ENCODE measurements around the gene RAD50. TPM values are rescaled to one million over a fixed set of nuclear protein-coding genes. Genes with fewer than 3 reads are reported as not detected.

RAD50 gene
- polyA plus RNA-seq, 4 donors = 44.8 to 52.0 (median 48.5) TPM

DNA sequence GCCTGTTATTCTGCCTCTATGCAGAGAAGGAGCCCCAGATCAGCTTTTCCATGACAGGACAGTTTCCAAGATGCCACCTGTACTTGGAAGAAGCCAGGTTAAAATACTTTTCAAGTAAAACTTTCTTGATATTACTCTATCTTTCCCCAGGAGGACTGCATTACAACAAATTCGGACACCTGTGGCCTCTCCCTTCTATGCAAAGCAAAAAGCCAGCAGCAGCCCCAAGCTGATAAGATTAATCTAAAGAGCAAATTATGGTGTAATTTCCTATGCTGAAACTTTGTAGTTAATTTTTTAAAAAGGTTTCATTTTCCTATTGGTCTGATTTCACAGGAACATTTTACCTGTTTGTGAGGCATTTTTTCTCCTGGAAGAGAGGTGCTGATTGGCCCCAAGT is 116.7 kb downstream of the RAD50 start:
- no peak for DNase-seq (ENCODE audit: low read depth in 4 of 4, low spot score in 3 of 4)

DNA sequence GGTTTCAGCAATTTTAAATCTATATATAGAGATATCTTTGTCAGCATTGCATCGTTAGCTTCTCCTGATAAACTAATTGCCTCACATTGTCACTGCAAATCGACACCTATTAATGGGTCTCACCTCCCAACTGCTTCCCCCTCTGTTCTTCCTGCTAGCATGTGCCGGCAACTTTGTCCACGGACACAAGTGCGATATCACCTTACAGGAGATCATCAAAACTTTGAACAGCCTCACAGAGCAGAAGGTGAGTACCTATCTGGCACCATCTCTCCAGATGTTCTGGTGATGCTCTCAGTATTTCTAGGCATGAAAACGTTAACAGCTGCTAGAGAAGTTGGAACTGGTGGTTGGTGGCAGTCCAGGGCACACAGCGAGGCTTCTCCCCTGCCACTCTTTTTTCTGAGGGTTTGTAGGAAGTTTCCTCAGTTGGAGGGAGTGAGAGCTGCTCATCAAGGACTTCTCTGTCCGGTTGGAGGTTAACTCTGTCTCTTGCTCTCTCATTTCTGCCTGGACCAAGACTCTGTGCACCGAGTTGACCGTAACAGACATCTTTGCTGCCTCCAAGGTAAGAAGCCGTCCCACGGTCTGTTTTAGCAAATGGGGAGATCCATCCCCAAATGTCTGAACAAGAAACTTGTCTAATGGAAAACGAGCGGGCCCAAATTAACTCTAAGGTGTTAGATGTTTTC is 117.3 kb downstream of the RAD50 start, which contains the start of gene IL4:
Gene IL4, plus strand, starts transcription at position 51 of the 692 bp plus-strand sequence. Its CDS starts 62 bp downstream, at position 113.
- no peak for DNase-seq (ENCODE audit: low read depth in 4 of 4, low spot score in 3 of 4)

DNA sequence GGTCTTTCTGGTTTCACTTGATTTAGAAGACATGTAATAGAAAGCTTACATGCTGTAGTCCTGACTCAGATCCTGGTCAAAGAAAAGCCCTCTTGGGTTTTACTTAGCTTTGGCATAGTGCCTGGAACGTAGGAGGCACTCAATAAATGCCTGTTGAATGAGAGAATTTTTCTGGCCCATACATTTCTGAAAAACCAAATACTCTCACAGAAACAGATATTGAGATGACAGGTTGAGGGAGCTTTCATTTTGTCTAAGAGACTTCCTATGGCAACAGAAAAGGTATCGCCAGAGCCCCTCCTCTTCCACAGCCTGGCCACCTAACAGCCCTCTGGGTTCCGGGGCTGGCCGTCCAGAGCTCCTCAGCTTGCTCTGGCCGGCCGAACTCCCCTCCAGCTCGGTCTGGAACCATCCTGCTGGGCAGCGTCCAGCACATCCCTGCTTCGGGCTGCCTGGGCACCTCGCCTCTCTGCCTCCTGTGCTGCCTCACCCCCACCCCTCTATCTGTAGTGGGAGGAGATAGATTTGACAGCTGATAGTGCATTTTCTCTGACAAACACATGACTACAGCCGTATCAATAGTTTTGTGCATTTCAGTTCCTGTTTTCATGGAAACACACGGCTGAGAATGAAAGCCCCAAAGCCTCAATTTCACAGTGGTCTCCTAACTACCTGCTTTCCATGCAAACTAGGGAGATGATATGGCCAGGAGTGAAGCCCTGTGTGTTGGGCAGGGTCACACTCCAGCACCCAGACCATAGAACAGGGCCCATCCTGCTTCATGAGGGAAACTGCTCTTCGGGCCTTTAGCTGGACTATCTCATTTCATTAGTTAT is 118.1 kb downstream of the RAD50 start:
- no peak for DNase-seq (ENCODE audit: low read depth in 4 of 4, low spot score in 3 of 4)

- no peak for DNase-seq (ENCODE audit: low read depth in 4 of 4, low spot score in 3 of 4)
These were observed 119.3 kb downstream of the RAD50 start for GRCh38 chr5:132675936-132676689.

GRCh38 chr5:132677191-132677590 is 120.4 kb downstream of the RAD50 start:
- no peak for DNase-seq (ENCODE audit: low read depth in 4 of 4, low spot score in 3 of 4)

DNA sequence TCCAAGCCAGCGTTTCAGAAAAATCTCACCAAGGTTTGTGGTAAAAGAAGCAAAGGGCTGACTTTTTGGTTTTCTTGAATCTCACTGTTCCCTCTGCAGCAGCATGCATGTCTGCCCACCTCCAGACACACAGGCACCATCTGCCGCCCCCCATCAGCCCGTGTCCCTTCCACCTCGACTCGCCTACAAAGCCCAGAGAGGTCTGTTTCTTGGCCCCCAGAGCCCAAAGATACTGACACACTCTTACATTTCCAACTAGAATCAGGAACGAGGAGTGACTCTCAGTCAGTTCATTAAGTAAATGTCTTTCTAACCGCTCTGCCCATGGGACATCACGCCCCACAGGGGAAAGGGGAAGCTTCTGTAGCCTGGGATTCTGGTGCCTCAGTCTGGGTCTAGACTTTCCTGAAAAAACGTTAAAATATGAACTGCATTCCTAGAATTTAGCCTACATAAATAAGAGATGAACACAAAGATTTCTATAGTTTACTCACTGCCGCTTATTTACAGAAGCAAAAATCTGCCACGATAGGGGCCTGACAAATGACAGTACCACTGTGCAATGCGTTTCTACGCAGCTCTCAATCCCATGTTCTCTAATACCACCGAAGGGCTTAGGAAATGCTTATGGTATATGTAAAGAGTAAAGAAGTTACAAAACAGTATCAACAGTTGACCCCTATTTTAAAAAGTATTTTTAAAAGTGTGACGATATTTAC is 121.1 kb downstream of the RAD50 start:
- no peak for DNase-seq (ENCODE audit: low read depth in 4 of 4, low spot score in 3 of 4)

GRCh38 chr5:132678735-132679134 is 122.0 kb downstream of the RAD50 start:
- DNase-seq (ENCODE audit: low read depth in 4 of 4, low spot score in 3 of 4) = no peak

DNA sequence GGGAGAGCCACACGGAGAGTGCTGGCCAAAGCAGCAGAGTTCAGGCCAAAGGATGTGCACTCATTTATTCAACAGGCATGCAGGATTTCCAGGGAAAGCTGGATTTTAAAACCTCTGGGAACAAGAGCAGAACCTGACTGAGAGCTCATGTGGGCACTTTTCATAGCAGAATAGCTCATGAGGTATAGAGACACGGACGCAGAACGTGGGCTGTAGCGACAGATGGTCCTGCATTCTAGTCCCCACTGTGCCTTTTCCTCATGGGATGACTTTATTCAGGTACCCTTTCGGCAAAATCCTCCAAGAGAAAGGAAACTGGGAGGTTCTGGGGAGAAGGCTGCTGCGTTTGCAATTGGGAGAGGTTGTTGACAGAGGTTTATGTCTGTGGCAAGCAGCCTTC is 122.4 kb downstream of the RAD50 start:
- no peak for DNase-seq (ENCODE audit: low read depth in 4 of 4, low spot score in 3 of 4)

DNA sequence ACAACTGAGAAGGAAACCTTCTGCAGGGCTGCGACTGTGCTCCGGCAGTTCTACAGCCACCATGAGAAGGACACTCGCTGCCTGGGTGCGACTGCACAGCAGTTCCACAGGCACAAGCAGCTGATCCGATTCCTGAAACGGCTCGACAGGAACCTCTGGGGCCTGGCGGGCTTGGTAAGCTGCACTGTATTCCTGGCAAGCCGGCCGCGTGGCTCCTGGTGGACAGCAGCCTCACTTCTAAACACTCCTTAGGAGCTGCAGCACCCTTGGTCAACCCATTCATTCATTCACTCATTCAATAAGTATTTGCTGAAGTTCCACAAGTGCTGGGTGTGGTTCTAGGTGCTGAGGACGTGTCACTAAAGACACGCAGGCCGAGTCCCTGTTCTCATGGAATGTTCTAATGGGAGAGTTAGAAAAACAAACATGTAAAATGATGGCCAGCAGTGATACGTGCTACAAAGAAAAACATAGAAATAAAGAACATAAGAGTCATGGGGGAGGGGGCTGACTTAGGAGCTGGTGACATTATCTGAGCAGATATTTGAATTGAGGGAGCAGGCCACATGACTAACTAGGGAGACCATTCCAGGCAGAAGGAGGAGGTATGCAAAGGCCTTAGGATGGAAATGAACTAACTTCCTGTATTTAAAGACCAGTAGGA is 123.1 kb downstream of the RAD50 start:
- no peak for DNase-seq (ENCODE audit: low read depth in 4 of 4, low spot score in 3 of 4)

DNA sequence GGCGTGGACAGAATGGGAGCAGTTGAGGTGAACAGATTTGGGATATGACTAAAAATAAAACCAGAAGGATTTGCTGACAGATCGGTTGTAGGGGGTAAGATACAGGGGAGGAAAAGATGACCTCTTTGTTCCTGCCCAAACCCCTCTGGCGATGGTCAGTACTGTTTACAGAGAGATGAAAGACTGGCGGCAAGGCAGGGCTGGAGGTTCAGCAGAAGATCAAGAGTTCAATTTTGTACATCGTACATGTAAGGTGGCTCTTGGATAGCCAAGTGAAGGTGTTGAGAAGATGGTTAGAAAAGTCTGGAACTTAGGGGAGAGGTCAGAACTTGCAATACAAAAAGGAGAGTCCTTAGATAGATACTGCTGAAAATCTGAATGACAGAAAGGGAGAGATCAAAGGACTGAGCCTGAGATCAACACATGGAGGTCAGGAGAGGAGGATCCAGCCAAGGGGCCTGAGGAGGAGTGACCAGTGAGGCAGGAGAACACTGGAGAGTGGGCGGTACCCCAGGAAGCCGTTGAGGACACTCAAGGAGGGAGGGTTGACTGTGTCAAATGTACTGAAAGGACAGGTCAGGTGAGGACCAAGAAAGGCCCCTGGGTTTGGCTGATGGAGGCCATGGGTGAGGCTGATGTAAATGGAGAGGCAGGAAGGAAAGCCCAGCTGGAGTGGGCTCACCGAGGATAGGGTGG is 124.2 kb downstream of the RAD50 start:
- DNase-seq (ENCODE audit: low read depth in 4 of 4, low spot score in 3 of 4) = no peak

DNA sequence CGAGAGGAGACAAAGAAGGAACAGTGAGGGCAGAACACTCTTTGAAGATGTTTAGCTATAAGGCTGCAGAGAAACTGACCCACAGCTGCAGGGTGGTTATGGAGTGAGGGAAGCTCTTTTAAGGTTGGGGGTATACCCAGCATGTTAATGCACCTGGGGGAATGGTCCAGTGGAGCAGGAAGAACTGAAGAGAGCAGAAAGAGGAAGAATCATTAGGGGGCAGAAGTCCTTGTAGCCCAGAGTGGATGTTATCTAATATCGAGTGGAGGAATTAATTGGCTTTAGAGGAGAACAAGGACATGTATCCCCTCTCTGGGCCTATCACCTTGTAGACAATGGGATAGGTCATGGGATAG is 124.7 kb downstream of the RAD50 start:
- DNase-seq (ENCODE audit: low read depth in 4 of 4, low spot score in 3 of 4) = no peak

- DNase-seq (ENCODE audit: low read depth in 4 of 4, low spot score in 3 of 4) = no peak
These were observed 125.2 kb downstream of the RAD50 start for GRCh38 chr5:132681983-132682382.

DNA sequence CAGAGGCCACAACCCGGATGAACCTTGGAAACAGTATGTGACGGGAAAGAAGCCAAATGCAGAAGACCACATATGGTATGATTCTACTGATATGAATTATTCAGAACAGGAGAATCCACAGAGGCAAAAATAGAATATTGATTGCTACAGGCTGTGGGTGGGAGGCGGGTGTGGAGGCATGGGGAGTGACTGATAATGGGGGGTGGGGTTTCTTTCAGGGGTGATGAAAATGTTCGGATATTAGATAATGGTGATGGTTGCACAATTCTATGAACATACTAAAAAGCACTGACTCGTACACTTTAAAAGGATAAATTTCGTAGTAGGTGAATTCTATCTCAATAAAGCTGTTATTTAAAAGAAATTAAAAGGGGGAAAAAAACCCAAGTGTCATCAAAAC is 127.7 kb downstream of the RAD50 start:
- DNase-seq (ENCODE audit: low read depth in 4 of 4, low spot score in 3 of 4) = no peak

DNA sequence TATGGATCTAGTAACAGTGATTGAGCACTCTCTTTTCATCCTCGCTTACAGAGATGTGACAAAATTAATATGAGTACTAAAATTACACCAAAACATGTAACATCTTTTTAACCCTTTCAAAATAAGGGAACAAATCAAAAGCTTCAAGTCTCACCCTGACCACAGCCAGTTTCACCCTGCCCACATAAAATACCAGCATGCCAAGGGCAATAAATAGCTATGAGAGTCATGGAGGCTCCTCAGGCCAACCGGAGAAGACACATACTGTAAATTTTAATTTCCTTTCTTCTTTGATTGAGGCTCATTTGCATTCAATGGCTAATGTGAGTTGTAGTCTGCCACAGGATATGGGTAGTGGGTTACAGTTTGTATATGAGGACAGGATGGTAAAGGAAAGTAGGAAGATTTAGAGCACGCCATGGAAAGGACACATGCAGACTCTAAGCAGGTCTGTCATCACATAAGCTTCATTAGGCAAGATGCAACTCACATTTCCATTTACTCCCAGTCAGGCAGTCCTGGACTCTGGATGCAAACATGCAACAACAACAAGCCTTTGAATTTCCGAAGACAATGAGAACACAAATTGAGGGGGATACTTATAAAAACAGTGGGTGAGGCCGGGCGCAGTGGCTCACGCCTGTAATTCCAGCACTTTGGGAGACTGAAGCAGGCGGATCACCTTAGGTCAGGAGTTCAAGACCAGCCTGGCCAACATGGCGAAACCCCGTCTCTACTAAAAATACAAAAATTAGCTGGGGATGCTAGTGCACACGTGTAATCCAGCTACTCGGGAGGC is 128.3 kb downstream of the RAD50 start:
- DNase-seq (ENCODE audit: low read depth in 4 of 4, low spot score in 3 of 4) = no peak

DNA sequence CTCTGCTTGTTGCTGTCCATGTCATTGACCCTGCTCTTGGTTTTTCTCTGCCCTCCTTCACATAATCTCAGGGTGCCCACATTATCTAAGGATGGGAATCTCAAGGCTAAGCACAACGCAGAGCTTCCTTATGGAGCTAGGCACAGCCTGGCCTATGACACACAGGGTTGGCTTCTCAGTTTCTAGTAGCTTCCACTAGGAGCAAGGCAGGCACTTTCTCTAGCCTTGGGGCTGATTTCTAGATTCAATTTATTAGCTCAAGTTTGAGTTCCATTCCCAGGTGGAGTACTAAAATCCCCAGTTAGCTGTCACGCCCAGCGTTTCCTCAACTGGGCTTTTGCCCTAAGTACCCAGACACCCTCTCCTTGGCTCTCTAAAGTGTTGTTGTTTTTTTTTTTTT is 129.4 kb downstream of the RAD50 start:
- no peak for DNase-seq (ENCODE audit: low read depth in 4 of 4, low spot score in 3 of 4)

- no peak for DNase-seq (ENCODE audit: low read depth in 4 of 4, low spot score in 3 of 4)
These were observed 131.2 kb downstream of the RAD50 start for GRCh38 chr5:132687995-132688394.

DNA sequence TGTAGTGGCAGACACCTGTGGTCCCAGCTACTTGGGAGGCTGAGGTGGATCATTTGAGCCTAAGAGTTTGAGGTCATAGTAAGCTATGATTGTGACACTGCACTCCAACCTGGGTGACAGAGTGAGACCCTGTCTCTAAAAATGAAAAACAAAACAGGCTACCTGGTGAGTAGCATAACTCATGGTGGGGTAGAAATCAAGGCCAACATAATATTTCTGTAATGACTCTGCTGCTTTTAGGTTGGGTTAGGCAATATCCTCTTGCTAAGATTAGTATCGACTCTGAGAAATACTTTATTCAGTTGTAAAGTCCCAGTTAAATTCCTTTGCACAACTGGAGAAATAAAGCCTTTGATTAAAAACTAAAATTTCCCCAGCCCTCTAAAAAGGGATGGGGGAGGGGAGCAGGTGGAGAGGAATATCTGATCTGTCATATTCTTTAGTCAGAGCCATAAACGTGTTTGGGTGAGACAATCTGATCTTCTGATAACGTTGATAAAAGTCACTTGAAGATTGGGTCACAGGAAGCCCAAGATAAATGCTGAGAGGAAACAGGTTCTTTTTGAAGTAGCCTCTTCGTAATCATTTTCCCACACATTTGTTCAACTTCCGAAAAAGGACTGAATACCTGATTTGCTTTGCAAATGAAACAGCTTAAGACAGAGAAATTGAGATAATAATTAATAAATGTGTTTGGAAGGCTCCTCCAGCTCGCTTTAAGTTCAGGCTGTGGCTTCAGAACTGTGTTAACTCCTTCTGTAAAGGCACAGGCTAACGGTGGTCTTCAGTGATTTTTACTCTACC is 132.0 kb downstream of the RAD50 start:
- no peak for DNase-seq (ENCODE audit: low read depth in 4 of 4, low spot score in 3 of 4)

GRCh38 chr5:132689513-132689912 is 132.7 kb downstream of the RAD50 start:
- DNase-seq (ENCODE audit: low read depth in 4 of 4, low spot score in 3 of 4) = no peak
